IMR-90 (cell line): ENCODE results near the gene ALOX15B.

Source experiments
- POLR2A ChIP-seq: IDR thresholded peaks from 2 replicates; pipeline ENCODE4 v1.6.1; 2012; ENCODE audit warnings: mild to moderate bottlenecking, low read depth, low read length
- TF ChIP-seq, protein P1 (sequence below): conservative IDR thresholded peaks from 2 replicates; pipeline ENCODE4 v1.5.1; 2012; ENCODE audit warnings: mild to moderate bottlenecking, low read depth, low read length, improper control_type of control experiment

- TF ChIP-seq, protein P1, sequence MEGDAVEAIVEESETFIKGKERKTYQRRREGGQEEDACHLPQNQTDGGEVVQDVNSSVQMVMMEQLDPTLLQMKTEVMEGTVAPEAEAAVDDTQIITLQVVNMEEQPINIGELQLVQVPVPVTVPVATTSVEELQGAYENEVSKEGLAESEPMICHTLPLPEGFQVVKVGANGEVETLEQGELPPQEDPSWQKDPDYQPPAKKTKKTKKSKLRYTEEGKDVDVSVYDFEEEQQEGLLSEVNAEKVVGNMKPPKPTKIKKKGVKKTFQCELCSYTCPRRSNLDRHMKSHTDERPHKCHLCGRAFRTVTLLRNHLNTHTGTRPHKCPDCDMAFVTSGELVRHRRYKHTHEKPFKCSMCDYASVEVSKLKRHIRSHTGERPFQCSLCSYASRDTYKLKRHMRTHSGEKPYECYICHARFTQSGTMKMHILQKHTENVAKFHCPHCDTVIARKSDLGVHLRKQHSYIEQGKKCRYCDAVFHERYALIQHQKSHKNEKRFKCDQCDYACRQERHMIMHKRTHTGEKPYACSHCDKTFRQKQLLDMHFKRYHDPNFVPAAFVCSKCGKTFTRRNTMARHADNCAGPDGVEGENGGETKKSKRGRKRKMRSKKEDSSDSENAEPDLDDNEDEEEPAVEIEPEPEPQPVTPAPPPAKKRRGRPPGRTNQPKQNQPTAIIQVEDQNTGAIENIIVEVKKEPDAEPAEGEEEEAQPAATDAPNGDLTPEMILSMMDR = no peak
- TF ChIP-seq POLR2A = no peak
These were observed 32.7 kb upstream of the ALOX15B start for GRCh38 chr17:8005967-8006730.
